HCT116 (cell line): Measurements from ENCODE around the gene TMEM235.

Experiments used
- JUND ChIP-seq: IDR thresholded peaks from 2 replicates; pipeline ENCODE4 v1.6.1; 2012
- POLR2A ChIP-seq: IDR thresholded peaks from 2 replicates; pipeline ENCODE4 v1.7.0; 2011; ENCODE audit warnings: borderline replicate concordance; ENCODE audit not compliant: insufficient read depth, insufficient read length; ENCODE audit errors: extremely low read depth
- POLR2AphosphoS5 ChIP-seq: IDR thresholded peaks from 2 replicates; pipeline ENCODE4 v1.6.1; 2011; ENCODE audit warnings: mild to moderate bottlenecking, low read depth, low read length, moderate library complexity
- REST ChIP-seq: IDR thresholded peaks from 2 replicates; pipeline ENCODE4 v1.6.1; 2012; ENCODE audit warnings: low read depth
- SP1 ChIP-seq: IDR thresholded peaks from 2 replicates; pipeline ENCODE4 v1.6.1; 2012; ENCODE audit warnings: low read depth
- TCF7L2 ChIP-seq: IDR thresholded peaks from 2 replicates; pipeline ENCODE4 v1.7.0; 2011; ENCODE audit warnings: borderline replicate concordance, inconsistent platforms; ENCODE audit not compliant: insufficient read depth, insufficient read length; ENCODE audit errors: extremely low read depth
- ZFX ChIP-seq: fragments of 450-650 bp; IDR thresholded peaks from 2 replicates; pipeline ENCODE4 v1.6.1; 2017
- TF ChIP-seq, protein P1 (sequence below), 3 experiments: fragments of 200-600 bp in 1 of 3; sonication (generic) in 1 of 3; IDR thresholded peaks in 2 of 3; conservative IDR thresholded peaks in 1 of 3; 2 replicates each; pipeline ENCODE4 v1.5.1; 2012 to 2017; ENCODE audit warnings: low read depth in 2 of 3, low read length in 2 of 3, antibody characterized with exemption in 1 of 3, borderline replicate concordance in 1 of 3, control low read depth in 1 of 3, mild to moderate bottlenecking in 1 of 3, mixed read lengths in 1 of 3, mixed run types in 1 of 3, moderate library complexity in 1 of 3; ENCODE audit not compliant: insufficient read depth in 1 of 3

DNA sequence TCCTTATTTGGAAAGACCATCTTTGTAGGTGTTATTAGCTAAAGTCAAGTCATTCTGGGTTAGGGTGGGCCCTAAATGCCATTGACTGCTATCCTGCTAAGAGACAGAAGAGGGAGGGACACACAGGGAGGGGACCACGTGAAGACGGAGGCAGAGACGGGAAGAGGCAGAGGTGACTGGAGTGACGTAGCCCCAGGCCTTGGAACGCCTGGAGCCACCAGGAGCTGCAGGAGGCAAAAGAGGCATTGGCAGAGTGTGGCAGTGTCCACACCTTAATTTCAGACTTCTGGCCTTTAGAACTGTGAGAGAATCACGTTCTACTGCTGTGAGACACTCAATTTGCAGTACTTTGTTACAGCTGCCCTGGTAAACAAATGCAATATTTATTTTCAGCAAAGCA is 31.0 kb upstream of the TMEM235 start:
- TF ChIP-seq TCF7L2 (no peak), JUND (no peak), REST (no peak), ZFX (no peak), POLR2A (no peak), POLR2AphosphoS5 (no peak), SP1 (no peak)
- TF ChIP-seq, protein P1, sequence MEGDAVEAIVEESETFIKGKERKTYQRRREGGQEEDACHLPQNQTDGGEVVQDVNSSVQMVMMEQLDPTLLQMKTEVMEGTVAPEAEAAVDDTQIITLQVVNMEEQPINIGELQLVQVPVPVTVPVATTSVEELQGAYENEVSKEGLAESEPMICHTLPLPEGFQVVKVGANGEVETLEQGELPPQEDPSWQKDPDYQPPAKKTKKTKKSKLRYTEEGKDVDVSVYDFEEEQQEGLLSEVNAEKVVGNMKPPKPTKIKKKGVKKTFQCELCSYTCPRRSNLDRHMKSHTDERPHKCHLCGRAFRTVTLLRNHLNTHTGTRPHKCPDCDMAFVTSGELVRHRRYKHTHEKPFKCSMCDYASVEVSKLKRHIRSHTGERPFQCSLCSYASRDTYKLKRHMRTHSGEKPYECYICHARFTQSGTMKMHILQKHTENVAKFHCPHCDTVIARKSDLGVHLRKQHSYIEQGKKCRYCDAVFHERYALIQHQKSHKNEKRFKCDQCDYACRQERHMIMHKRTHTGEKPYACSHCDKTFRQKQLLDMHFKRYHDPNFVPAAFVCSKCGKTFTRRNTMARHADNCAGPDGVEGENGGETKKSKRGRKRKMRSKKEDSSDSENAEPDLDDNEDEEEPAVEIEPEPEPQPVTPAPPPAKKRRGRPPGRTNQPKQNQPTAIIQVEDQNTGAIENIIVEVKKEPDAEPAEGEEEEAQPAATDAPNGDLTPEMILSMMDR (IDR thresholded peaks at IDR 0.05 in 2 of 3, conservative IDR thresholded peaks at IDR 0.05 in 1 of 3; ENCODE audit: borderline replicate concordance in 1 of 3, insufficient read depth in 1 of 3, low read depth in 2 of 3, low read length in 2 of 3) = no peak
